GM18519 (cell line): Measurements from ENCODE around the gene DOK7.
"Not testable (repeated sequence)": the region's sequence is repeated elsewhere in the genome, so short reads cannot be mapped to it uniquely, and the experiment has no call there.

Experiments used
- ATAC-seq: cut with Tn5 transposase; IDR thresholded peaks from one replicate; pipeline ENCODE4 v1.9.1; 2021; ENCODE audit warnings: mild to moderate bottlenecking, moderate library complexity; ENCODE audit not compliant: unreplicated experiment, low FRiP score

DOK7 gene

GRCh38 chr4:3498901-3499510, 35.9 kb downstream of the DOK7 start:
- no peak for ATAC-seq

- no peak for ATAC-seq
Measured at GRCh38 chr4:3499710-3500109, 36.6 kb downstream of the DOK7 start.

GRCh38 chr4:3500111-3500510, 37.0 kb downstream of the DOK7 start:
- ATAC-seq, result no peak

GRCh38 chr4:3500634-3501101, 37.6 kb downstream of the DOK7 start:
- ATAC-seq, result no peak

- ATAC-seq, result no peak
Measured at GRCh38 chr4:3501126-3501824, 38.2 kb downstream of the DOK7 start.

- ATAC-seq, result no peak
Measured at GRCh38 chr4:3501825-3502425, 38.8 kb downstream of the DOK7 start.

- ATAC-seq, result no peak
Measured at GRCh38 chr4:3502941-3503936, 40.1 kb downstream of the DOK7 start.

GRCh38 chr4:3505231-3505630, 42.1 kb downstream of the DOK7 start:
- ATAC-seq, result no peak

GRCh38 chr4:3508542-3508941, 45.4 kb downstream of the DOK7 start:
- no peak for ATAC-seq

GRCh38 chr4:3510481-3510880, 47.4 kb downstream of the DOK7 start:
- no peak for ATAC-seq

GRCh38 chr4:3511187-3511586, 48.1 kb downstream of the DOK7 start:
- no peak for ATAC-seq

GRCh38 chr4:3511601-3512000, 48.5 kb downstream of the DOK7 start:
- ATAC-seq, result not testable (repeated sequence)

- ATAC-seq, result no peak
Measured at GRCh38 chr4:3512279-3512678, 49.2 kb downstream of the DOK7 start.

- no peak for ATAC-seq
Measured at GRCh38 chr4:3512719-3513118, 49.6 kb downstream of the DOK7 start.

- no peak for ATAC-seq
Measured at GRCh38 chr4:3513807-3514206, 50.7 kb downstream of the DOK7 start.

- no peak for ATAC-seq
Measured at GRCh38 chr4:3514221-3514780, 51.2 kb downstream of the DOK7 start.

GRCh38 chr4:3514806-3515501, 51.8 kb downstream of the DOK7 start:
- no peak for ATAC-seq

GRCh38 chr4:3515646-3516045, 52.5 kb downstream of the DOK7 start:
- no peak for ATAC-seq

GRCh38 chr4:3516061-3516835, 53.1 kb downstream of the DOK7 start:
- ATAC-seq, result no peak
